Measurements from ENCODE around the gene MARCHF2. TPM values are rescaled to one million over a fixed set of nuclear protein-coding genes. Genes with fewer than 3 reads are reported as not detected.

MARCHF2 gene
- polyA plus RNA-seq, 1 of the 3 experiments (the other 2 are of a cell fraction), result 57.2 TPM

DNA sequence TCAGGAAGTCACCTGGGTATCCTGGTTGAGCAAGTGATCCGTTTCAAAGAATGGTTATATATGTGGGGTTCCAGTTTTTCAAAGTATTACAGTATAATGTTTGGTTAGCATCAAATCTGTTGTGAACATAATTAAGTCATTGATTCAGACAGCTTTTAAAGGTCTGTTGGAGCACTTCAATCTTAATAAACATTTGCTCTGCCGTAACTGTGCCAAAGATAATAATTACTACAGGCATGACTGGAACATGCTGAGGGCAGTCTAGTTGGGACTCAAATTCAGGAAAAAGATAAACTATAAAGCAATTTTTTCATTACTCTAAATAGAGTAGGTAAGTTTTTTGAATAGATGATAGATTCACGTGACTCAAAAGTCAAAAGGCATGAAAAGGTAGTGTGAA is 55.0 kb downstream of the MARCHF2 start:
- no peaks in the 10 kb centered on the region for H3K27me3 ChIP-seq (ENCODE audit: insufficient read depth)
- no peak overlapping the region for H3K9ac ChIP-seq
- DNase-seq, result no peak
- ChIA-PET POLR2A (no interaction called here), CTCF (interaction anchor here (0.6 to 1.5 kb wide), 3 partner anchors 17 to 110 kb away, joined by 3 to 5 read pairs (median 3); no protein-coding TSS in a partner anchor)
- H3K4me3 ChIP-seq (ENCODE audit: low read depth in 2 of 2, low read length in 1 of 2), result no peak overlapping the region
- TF ChIP-seq, protein P1, sequence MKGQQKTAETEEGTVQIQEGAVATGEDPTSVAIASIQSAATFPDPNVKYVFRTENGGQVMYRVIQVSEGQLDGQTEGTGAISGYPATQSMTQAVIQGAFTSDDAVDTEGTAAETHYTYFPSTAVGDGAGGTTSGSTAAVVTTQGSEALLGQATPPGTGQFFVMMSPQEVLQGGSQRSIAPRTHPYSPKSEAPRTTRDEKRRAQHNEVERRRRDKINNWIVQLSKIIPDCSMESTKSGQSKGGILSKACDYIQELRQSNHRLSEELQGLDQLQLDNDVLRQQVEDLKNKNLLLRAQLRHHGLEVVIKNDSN (IDR thresholded peaks at IDR 0.05; ENCODE audit: borderline replicate concordance, low read depth), result no peak
- TF ChIP-seq NRF1 (IDR thresholded peaks at IDR 0.05; ENCODE audit: low read depth, low read length), result no peak
- TF ChIP-seq FOSL2 (IDR thresholded peaks at IDR 0.05; ENCODE audit: borderline replicate concordance, low read depth), result no peak
- no peak for TF ChIP-seq GABPA (IDR thresholded peaks at IDR 0.05; ENCODE audit: low read depth)
- TF ChIP-seq CHD2 (IDR thresholded peaks at IDR 0.05; ENCODE audit: low read length, partially characterized antibody), result no peak
- TF ChIP-seq, protein P2, sequence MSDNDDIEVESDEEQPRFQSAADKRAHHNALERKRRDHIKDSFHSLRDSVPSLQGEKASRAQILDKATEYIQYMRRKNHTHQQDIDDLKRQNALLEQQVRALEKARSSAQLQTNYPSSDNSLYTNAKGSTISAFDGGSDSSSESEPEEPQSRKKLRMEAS (IDR thresholded peaks at IDR 0.05; ENCODE audit: low read depth), result no peak
- TF ChIP-seq, protein P3, sequence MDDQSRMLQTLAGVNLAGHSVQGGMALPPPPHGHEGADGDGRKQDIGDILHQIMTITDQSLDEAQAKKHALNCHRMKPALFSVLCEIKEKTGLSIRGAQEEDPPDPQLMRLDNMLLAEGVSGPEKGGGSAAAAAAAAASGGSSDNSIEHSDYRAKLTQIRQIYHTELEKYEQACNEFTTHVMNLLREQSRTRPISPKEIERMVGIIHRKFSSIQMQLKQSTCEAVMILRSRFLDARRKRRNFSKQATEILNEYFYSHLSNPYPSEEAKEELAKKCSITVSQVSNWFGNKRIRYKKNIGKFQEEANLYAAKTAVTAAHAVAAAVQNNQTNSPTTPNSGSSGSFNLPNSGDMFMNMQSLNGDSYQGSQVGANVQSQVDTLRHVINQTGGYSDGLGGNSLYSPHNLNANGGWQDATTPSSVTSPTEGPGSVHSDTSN (IDR thresholded peaks at IDR 0.05), result no peak
- TF ChIP-seq RFX5 (IDR thresholded peaks at IDR 0.05; ENCODE audit: low read length), result no peak
- no peak for TF ChIP-seq TCF12 (IDR thresholded peaks at IDR 0.05)
- TF ChIP-seq SIN3A (IDR thresholded peaks at IDR 0.05; ENCODE audit: borderline replicate concordance, low read depth, low read length), result no peak
- TF ChIP-seq RXRA (IDR thresholded peaks at IDR 0.05; ENCODE audit: borderline replicate concordance, low read depth), result no peak
- TF ChIP-seq TAF1 (IDR thresholded peaks at IDR 0.05; ENCODE audit: borderline replicate concordance, low read depth, low read length), result no peak
- TF ChIP-seq YY1 (IDR thresholded peaks at IDR 0.05; ENCODE audit: low read depth), result no peak
- no peak for TF ChIP-seq REST (IDR thresholded peaks at IDR 0.05; ENCODE audit: low read depth, low read length)
- TF ChIP-seq TEAD4 (IDR thresholded peaks at IDR 0.05; ENCODE audit: borderline replicate concordance, insufficient read depth), result no peak
- TF ChIP-seq ELF1 (IDR thresholded peaks at IDR 0.05), result no peak
- H3K4me1 ChIP-seq (ENCODE audit: control insufficient read depth in 1 of 2, insufficient read depth in 2 of 2, low read depth in 1 of 2, low read length in 1 of 2), result peaks cover 0 to 26% of the 10 kb centered on the region in 2 experiments; a peak in 2 of 4 replicates
- peaks cover 84 to 86% of the 10 kb centered on the region in 2 experiments for H3K36me3 ChIP-seq (replicated peaks in 1 of 2; ENCODE audit: control insufficient read depth in 1 of 2, insufficient read depth in 2 of 2, low read length in 1 of 2)
- 89% methylated on average over 3 of the region's 3 CpGs for WGBS (ENCODE audit: low lambda C conversion rate)
- no peak overlapping the region for H3K4me2 ChIP-seq
- H3K9me2 ChIP-seq, result no peaks in the 10 kb centered on the region
- H3K27ac ChIP-seq (ENCODE audit: low read depth in 2 of 2, low read length in 1 of 2), result peak overlapping the region in 1 of 2 experiments; percentile 75; a peak in 2 of 4 replicates
- H3F3A ChIP-seq (replicated peaks; ENCODE audit: insufficient read depth), result peaks cover 4% of the 10 kb centered on the region
- H3K9me3 ChIP-seq, result no peaks in the 10 kb centered on the region
- peaks cover 98% of the 10 kb centered on the region for H3K79me2 ChIP-seq (ENCODE audit: insufficient read depth)
- no peak overlapping the region for H2AFZ ChIP-seq (ENCODE audit: low read depth)
- H4K20me1 ChIP-seq (ENCODE audit: insufficient read depth), result peaks cover 51% of the 10 kb centered on the region
